Stimulated activated CD8-positive, alpha-beta memory T cell treated with anti-CD3 and anti-CD28 coated beads, Interleukin-7, amount 100 ng/mL, for 48 hours (primary cell): ENCODE data around the gene CCDC167.

Source experiments
- DNase-seq, 2 donors: peaks; one replicate each; pipeline ENCODE4 v3.0.0-alpha.2; 2020; ENCODE audit warnings: low read depth in 1 of 2; ENCODE audit errors: extremely low read depth in 1 of 2

CCDC167 gene

DNA sequence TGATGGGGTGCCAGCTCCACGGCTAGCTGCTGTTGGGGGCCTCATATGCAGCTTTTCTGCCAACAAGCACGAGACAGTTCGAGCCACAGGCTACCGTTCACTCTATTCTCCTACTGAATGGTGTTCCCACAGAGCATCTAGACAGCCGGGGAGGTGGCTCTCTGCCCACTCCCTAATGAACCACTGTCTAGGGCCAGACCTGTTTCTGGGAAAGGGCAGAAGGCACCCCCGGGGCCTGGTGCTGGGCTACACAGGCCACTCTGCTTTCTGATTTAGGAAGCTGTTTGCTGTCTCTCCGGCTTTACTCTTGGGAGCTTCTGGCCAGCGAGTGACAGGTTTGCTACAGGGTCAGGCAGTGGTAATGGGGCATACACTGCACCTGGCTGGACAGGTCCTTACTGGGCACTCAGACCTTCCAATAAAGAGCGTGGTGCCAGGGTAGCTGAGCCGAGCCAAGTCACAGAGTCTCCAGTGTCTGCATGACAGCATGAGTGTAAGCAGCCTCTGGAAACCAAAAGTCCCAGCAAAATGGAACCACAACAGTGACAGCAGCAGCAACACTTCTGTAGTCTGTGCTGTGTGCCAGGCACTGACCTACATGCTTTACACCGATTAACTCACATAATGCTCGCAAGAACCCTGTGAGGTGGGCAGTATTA, 8.4 kb downstream of the CCDC167 start:
- no peak for DNase-seq

- DNase-seq = no peak
Measured at GRCh38 chr6:37490536-37491170, 9.0 kb downstream of the CCDC167 start.

DNA sequence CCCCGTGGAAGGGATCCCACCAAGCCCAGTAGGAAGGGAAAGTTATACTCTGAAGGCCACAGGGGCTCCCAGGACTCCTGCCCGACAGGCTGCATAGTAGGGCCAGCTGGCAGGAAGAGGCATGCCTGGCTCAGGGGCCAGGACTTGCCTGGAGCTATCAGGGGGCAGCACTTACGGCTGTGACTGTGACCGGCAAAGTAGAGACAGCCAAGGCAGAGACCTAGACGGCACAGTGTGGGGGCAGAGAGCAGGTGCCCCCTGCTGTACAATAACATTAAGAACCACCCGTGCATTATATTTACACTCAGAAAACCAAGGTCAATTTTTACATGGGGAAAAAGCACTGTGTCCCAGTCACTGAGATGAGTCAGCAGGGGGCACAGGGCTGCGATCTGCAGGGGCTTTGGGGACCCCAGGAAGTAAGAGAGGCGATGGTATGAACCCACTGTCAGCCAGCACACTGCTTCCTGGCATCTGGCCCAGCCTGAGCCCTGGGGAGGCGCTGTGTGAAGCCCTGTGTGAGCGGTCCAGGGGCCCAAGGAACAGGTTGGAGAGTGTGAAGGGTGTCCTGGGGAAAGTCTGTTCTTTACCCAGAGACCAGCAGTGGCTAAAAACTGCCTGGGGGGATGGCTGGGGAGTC, 9.9 kb downstream of the CCDC167 start:
- no peak for DNase-seq

DNA sequence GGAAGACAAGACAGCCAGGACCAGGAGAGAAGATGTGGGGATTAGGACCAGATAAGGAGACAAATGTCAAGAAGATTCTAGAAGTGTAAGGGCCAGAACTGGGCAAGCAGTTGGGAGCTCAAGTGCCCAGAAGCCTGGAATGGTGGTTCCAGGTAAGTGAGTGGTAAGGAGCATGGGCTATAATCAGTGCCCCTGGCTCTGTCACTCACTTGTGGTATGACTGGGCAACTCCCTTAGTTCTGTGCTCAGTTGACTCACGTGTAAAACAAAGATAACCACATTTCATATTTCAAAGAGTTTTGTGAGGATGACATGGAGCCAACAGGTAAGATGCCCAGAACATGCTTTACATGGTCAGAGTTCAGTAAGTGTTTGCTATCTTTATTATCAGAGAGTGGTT, 11.2 kb downstream of the CCDC167 start:
- DNase-seq = no peak

DNA sequence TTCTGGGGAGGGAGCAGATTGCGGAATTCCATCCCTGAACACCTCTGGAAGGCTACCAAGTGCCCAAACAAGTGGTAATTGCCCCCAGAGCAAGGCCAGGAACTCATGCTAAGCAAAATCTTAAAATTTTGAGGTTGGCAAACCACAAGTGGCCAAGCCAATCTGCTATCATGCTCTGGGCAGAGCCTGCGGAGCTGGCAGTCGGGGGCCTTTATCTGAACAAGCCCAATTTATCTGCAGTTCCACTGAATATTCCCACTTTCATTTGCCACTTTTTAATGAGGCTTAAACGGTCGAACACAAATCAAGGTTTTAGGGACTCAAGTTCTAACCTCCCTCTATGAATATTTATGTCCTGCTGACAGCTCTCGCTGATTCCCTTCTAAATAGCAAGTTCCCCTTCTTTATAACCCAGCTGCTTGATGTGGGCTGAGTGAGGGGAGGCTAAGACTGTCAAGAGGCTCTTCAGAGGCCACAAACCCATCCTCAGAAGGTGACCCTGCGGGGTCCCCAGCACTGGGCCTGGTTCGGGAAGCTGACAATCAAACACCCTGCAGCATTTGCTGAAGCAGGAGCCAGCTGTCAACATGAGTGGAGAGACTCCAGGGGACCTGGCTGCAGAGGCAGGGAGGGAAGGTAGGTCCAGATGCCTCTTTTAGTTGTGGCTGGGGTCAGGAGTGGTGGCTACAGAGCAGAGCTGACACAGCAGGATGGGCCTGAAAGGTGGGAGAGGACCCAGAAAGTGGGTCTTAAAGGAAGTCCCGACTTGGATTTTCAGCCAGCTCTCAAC, 11.9 kb downstream of the CCDC167 start:
- no peak for DNase-seq

DNA sequence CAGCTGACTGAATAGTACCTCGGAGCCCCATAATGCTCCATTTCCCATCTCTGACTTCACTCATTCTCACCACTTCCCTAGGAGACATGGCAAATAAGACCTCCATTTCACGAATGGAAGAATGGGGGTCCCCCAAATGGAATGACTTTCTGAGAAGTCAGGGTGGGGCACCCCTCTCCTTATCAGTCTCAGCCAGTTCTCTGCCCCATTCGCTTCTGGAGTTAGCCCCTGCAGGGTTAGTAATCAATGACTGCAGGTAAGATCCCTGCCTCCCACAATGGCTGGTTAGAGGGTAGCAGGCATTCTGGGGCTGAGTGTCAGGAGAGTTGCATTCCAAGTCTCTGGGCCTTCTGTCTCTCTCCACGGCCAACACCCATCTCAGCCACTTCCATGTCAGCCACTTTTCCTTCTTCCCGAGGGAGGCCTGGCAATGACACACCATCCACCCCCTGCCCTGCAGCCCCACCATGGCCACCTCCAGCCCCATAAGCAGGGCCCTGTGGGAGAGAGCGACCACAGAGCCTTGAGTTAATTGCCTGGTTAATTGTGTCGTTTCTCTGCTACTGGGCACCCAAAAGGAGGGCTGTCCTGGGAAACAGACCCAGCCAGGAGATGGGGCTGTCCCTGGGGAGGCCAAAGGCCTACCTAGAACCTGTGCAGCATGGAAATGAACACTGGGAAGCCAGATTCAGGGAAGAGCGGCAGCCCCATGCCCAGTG, 13.4 kb downstream of the CCDC167 start:
- no peak for DNase-seq

DNA sequence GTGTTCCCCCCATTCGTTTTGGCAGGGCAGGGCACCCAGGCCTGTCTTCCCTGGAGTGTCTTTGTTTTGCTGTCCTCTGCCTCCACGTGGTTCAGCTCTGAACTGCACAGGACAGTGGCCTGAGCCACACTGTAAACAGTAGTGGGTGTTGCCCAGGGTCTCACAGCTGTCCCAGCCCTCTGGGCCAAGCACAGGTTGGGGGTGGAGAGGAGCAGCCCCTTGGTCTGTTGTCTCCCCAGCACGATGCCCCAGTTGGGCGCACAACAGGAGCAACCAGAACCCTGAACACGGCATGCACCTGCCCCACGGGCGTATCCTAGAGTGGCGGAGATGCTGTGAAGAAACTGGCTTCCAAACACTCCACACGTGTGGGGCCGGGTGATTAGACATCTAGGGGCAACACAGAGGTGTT, 14.4 kb downstream of the CCDC167 start:
- DNase-seq = no peak

DNA sequence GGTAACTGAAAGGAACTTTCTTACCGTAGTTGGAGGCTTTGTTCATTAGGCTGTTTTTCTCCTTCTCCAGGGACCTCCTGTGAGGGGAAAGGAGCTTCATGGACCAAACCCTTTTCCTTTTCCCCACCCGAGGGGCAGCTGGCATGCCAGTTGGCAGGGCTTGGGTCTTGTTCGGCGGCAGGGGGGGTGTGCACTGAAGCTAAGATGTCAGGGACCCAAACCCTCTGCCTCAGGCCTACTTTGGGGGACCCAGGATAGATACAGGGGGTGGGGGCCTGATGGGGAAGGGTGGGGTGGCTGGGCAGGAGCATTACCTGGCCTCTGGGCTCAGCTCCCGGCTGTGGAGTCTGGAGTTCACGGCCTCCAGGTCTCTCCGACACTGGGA, 14.9 kb downstream of the CCDC167 start:
- no peak for DNase-seq

- DNase-seq = peak; percentile 45 to 49
Measured at GRCh38 chr6:37483917-37484785, 15.5 kb downstream of the CCDC167 start.

GRCh38 chr6:37483252-37483901, 16.3 kb downstream of the CCDC167 start:
- DNase-seq = no peak

DNA sequence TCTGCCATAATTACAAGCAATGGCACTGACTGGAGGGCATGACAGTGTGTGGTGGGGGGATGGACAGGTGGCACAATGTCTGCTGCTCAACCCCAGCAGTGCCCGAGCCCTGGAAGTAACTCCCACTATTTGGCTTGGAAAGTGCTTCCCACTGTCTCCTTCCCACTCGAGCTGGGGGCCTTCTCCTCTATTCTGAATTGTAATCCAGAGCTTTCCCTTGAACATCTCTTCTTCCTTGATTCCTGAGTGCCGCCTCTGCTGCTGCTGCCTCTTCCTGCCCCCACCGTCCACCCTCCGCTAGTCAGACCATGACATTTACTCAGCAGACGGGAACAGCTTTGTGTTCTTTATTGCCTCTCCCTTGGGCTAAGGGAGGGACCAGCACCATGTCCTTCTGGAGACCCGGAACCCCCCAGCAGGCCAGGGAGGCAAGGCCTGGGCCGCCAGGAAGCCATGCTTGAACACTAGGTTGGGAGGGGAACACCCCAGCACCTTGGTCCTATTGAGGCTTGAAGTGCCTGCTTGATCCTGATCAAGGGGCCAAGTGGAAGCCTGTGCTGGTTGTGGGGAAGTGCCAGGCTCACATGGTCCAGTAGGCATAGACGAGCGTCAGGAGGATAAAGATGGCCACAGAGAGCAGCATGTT, 17.0 kb downstream of the CCDC167 start:
- DNase-seq = no peak

- DNase-seq = no peak
Measured at GRCh38 chr6:37481711-37482605, 17.7 kb downstream of the CCDC167 start.

DNA sequence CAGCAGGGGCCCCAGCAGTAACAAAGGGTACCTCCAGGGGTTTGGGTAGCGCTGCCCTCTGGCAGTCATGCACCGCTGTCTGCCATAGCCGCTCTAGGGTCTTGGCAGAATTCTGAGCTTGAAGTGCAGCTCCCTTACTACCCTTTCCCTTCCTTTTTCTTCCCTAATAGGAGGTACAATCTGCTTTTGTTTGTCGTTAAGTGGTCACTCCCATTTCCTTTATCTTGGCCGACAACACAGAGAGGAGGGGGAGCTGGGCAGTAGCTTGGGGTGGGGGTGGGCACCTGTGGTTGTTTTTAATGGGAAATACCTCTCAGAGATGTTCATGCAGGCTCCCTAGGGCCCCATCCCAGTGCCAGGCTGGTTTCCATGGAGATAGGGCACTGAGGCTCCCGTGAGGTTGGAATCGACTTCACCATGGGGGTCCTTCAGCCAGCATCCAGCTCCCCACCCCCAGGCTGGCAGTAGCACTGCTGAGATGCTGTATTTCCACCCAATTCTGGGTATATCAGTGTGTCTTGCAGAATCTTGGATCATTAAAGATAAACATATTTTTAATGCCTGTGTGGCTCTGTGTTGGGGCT, 18.6 kb downstream of the CCDC167 start:
- no peak for DNase-seq

GRCh38 chr6:37480118-37480736, 19.5 kb downstream of the CCDC167 start:
- no peak for DNase-seq

DNA sequence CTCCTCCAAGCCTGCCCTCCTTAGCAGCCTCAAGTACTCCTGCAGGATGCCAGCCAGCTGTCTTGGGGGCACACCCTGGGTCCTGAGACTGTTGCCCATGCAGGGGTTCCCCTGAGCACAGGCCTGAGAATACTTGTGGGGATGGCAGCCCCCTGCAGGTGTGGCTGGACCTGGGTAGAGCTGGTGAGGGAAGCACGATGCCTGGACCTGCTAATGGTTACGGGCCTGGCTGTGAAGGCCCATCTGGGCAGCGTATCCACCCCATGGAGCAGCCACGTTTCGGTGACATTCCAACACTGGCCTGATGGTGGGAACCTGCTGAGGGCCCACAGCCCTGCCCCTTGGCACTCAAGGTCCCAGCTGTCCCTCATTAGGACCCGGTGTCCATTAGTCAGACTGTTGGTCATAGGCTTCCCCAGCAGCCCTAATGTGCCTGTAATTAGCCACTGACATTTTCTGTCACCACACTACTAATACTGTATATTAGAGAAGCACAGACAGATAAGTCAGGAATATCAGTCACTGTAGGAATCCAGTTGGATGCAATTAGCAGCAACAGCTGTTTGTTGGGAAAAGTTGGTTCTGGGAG, 20.3 kb downstream of the CCDC167 start:
- DNase-seq = no peak

DNA sequence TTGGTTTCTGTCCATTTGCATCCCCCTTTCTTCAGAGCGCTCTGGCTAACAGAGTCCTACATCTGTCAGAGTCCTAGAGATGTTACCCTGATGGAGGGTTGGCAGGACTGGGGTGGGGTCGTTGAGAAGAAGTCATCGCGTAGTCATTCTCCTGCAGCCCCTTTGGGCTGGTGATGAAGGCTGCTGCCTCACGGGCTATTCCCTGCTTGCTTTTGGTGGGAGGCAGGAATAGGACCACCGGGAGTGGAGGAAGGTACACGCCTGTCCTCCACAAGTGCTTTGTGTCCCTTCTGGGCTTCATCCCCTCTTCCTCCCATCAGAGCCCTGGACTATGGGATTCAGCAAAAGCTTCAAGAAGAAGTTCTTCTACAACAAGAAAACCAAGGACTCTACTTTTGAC, 20.9 kb downstream of the CCDC167 start:
- DNase-seq = no peak
